GM18909 (cell line): ENCODE results near the gene TSSK2.
A peak's percentile ranks its signal among the peaks of the same experiment; 100 is the strongest.

ENCODE experiments used
- ATAC-seq: cut with Tn5 transposase; IDR thresholded peaks from one replicate; pipeline ENCODE4 v1.9.1; 2021; ENCODE audit warnings: mild to moderate bottlenecking; ENCODE audit not compliant: unreplicated experiment, poor library complexity

The TSSK2 gene

GRCh38 chr22:19166421-19166820, 35.3 kb downstream of the TSSK2 start:
- no peak for ATAC-seq

DNA sequence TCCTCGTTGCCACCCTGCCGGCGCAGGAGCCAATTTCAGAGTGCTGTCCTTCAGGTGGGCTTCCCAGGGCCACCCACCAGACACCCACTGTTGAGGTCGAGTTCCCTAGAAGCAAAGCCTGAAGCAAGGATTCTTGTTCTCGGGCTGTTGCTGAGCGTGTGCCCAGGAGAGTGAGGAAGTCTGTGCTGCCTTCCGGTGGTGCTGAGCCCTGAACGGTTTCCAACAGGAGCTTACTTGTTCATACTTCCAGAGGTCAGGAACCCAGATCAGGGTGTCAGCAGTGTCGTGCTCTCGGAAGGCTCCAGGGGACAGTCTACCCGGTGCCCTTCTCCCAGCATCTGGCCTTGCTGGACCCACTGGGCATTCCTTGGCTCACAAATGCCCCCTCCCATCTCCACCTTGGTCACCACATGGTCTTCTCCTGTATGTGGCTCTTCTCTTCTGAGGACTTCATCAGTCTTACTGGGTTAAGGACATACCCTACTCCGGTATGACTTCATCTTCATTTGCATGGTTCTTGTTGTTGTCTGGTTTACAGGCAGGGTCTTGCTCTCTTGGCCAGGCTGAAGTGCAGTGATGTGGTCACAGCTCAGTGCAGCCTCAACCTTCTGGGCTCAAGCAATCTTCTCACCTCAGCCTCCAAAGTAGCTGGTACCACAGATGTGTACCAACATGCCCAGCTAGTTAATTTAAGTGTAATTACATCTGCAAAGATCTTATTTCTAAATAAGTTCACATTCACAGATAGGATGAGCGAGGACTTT, 36.2 kb downstream of the TSSK2 start:
- ATAC-seq: no peak

DNA sequence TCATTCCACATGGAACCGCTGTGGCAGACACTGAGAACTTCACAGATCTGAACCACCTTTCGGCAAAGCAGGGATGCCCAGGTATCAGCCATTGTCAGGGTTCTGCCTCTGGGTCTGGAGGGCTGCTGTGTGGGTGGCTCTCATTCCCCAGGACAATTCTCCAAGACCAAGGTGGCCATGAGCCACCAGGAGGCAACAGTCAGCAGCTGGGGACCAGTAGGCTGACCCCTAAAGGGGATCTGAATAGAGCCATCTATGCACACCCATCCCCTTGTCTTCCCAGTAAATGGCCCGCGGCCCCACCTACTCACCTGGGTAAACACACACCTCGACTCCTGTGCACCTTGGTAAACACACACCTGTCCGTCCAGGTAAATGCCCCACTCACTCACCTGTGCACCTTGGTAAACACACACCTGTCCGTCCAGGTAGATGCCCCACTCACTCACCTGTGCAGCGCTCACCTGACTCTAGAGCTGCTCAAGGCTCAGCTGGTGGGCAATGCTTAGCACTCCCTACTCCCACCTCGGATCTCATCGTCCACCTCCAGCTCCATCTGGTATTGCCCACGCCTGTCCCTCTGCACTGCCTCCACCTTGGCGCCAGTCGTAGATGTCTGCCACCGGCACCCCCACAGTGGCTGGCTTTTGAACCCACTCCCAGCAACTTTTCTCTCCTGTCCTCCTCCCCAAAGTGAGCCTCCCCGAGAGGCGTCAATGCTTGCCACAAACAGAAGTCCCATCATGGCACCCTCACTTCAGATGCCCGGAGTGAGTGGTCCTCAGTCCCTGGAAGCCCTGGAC, 37.2 kb downstream of the TSSK2 start:
- ATAC-seq: no peak

DNA sequence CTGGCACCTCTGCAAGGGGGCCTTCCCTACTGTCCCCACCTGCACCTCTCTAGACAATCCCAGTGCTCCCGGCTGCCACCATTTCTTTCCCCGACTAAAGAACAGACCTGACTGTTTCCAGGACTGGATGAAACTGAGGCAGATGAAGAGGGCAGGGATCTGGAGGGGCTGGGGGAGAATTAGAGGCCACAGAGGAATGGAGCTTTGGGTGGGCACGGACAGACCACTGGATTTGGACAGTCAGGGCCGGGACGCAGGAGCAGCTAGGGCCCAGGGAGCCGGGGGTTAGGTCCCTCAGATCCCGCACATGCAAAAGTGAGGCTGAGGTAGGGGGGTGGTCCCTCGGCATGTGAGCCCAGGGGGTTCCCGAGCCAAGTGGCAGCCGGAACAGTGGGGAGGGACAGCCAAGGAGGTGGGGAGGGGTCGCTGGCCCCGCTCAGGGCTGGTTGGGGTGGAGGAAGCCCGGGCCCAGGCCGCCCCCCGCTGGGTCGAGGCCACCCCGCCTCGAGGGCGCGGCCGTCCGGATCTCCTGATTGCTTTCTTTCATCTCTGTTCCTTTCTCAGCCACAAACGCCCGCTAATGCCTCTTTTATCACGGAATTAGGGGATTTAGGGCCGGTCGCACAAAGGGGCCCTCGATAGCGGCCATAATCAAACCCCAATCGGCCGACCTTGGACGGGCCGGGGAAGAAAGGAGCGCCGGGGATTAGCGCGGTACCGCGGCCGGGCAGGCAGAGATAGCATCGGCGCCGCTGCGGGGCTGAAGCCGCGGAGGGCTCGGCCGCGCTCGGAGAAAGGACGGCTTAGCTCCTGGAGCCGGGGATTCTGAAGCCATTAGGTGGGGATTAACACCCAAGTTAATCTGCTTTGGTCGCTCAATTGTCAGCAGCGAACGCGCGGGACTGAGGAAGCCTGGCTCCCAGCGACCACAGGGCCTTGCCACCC, 38.2 kb downstream of the TSSK2 start:
- ATAC-seq: no peak

DNA sequence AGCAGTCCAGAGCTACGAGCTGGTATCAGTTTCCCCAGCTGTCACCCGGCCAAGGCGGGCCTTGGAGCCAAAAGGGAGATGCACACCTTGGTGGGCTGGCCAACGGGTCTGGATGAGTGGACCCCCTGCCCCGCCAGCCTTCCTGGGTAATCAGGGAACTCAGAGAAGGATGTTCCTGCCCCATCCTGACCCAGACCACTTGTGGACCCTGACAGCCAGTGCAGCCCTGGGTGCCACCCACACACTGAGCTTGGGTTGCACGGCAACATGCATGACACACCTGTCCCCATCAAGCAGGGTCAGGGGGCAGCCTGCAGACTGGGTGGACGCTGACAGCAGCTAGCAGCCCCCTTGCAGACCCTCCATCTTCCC, 38.8 kb downstream of the TSSK2 start:
- ATAC-seq: no peak

DNA sequence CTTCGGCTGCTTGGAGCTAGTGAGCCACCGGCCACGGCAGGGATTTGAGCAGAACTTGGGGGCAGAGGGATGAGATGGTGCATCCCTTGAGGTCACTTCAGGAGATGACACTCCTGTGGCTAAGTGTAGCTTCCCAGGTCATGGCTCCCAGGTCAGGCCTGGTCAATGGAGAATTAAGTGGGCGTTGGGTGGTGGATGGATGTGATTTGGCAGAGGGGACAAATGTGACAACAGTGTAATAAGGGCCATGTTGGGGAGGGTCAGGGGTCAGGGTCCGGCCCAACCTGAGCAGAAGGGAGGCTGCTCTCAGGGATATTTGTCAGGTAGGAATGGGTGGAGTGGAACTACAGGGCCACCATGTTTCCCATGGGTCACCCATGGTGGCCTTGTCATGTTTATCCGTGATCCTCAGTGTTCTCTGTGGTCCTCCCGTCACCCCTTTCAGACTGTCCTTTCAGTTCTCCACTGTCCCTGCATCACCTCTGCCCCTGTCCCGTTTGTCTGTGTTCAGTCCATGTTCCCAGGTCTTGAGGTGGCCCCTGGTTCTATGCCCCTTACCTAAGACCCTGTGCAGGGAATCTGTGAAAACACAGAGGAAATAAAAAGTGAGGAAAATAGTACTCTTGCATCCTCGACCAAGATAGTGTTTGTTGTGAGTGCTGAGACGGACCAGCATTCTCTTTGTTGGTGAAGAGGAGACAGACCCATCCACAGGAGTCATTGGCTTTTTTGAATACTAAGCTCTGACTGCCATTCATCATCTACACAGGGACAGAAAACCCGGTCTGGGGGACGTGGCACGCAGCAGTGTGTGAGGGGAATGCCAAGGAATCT, 41.3 kb downstream of the TSSK2 start:
- no peak for ATAC-seq

DNA sequence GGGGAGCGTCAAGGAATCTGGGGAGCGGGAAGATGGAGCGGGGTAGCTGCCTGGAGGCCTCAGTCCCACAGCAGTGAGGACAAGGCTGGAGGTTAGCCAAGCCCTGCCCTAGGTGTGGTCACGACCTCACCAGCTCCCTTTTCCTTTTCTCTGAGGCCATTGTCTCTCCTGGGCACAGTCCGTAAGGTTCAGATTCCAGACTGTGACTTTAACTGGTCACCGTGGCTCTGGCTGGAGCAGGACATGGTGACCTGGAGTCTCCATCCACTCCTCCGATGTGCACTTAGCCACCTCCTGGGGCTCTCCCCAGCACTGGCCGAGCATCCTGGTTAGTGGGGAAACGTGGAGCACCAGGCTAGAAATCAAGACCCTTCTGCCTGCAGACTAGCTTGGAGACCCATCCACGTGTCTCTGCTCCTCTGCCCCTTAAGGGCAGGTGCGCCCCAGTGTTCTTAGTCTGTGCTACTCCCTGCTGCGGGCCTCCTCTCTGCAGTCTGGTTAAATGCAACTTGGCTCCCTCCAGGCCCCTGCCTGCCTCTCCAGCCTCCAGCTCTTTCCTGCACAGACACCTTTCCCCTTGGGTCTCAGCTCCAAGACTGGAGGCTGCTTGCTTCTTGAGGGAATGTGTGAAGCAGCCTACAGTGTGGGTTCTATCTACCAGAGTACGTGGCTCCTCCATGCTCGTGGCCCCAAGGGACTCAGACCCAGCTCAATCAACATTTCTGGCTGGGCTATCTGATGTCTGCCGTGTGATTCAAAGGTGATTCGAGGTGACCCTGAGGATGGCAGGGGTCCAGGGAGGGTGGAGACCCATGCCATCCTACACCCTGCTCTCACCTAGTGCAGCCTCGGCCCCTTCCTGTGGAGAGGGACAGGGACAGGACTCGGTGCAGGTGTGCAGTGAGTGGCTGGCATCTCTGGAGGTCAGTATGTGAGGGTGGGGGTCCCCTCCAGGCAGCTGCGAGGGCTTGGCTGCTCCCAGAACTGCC, 42.2 kb downstream of the TSSK2 start:
- no peak for ATAC-seq

GRCh38 chr22:19174106-19175025, 43.3 kb downstream of the TSSK2 start:
- no peak for ATAC-seq

DNA sequence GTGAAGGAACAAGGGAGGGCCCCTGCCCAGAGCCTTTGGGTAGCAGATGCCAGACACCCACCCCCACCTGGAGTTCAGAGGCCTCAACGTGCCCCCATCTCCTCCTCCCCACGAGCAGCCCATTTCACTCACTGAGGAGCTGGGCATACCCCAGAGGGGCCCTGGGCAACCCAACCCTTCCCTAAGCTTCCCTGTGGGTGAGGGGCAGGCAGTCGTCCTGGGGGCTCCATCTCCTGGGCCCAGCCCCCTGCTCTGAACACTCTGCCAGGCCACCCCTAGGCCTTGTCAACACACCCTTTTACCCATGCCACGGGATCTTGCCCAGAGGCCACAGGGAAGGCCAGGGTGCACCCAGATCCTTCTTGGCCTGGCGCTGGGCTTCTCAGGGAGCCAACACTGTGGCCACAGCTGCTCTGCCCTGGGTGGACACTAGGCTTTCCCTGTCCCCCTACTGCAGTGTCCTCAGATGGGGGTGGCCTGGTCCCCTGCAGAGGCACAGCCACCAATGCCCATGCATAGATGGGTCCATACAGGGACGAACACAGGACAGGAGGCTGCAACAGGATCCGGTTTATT, 44.0 kb downstream of the TSSK2 start:
- ATAC-seq: no peak

DNA sequence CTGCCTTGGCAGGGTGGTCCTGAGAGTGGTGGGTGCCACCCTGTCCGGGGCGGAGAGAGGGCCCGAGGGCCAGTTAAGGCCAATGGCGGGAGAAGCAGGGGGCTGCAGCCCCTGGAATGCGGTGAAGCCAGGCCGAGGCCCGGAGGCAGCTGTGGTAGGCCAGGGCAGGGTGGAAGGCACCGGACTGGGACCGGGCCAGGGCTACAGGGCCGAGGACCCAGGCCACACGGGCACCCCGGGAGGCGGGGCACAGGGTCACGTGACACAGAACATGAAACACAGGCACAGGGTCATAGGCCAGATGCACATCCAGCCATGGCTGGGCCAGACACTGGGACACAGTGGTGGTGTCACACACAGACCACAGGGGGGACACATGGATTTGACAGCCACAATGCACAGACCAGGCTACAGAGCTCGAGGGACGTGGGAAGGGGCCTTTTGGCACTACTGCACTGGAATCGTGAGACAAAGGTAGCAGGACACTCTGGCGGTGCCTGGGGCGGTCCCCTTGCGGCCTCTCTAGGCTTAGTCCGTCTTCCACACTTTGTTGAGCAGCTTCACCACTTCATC, 44.6 kb downstream of the TSSK2 start:
- ATAC-seq: no peak

DNA sequence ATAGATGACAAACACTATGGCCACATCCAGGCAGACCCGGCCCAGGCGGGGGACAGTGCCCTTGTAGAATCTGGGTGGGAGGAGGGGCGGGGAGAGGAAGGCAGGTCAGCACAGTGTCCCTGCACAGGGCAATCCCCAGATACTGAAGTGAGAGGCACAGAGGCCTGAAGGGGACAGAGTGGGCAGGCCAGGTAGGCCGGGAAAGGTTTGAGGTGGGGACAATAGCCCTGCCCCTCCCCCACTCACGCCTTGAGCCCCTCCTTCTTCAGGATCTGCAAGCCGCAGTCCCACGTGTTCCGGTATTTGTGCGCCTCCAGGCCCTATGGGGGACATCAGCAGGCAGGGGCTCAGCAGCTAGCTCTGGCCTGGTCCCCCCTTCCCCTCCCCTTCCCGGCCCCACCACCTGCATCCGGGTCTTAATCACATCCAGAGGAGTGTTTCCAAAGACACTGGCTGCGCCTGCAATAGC, 45.1 kb downstream of the TSSK2 start:
- no peak for ATAC-seq

DNA sequence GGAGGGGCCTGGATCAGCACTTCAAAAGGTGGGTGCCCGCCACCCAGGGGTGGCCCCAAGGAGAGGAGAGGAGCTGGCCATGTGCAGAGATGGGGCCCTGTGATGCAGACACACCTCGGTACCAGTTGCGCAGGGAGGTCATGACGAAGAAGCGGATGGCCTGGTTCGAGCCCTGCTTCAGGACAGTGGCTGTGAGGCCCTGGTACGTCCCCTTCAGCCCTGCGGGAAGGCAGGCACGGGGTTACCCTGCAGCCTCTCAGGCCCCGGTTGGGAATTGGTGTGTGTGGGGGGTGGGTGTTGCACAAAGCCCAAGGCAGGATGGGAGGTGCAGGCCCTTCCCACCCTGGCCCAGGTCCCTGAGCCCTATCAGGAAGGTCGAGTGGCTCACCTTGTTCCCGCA, 45.6 kb downstream of the TSSK2 start:
- ATAC-seq: no peak

GRCh38 chr22:19177164-19178064, 46.3 kb downstream of the TSSK2 start:
- ATAC-seq: no peak

- ATAC-seq: peak; percentile 39
Observed at GRCh38 chr22:19178065-19178656, 47.1 kb downstream of the TSSK2 start.

GRCh38 chr22:19178657-19179496, 47.8 kb downstream of the TSSK2 start, which contains the start of gene SLC25A1:
Gene SLC25A1 (minus strand): TSS chr22:19178736. CDS start chr22:19178673, 63 bp downstream.
- ATAC-seq: peak; percentile 69
